ENCODE results near the gene PPFIA1.

Gene PPFIA1

DNA sequence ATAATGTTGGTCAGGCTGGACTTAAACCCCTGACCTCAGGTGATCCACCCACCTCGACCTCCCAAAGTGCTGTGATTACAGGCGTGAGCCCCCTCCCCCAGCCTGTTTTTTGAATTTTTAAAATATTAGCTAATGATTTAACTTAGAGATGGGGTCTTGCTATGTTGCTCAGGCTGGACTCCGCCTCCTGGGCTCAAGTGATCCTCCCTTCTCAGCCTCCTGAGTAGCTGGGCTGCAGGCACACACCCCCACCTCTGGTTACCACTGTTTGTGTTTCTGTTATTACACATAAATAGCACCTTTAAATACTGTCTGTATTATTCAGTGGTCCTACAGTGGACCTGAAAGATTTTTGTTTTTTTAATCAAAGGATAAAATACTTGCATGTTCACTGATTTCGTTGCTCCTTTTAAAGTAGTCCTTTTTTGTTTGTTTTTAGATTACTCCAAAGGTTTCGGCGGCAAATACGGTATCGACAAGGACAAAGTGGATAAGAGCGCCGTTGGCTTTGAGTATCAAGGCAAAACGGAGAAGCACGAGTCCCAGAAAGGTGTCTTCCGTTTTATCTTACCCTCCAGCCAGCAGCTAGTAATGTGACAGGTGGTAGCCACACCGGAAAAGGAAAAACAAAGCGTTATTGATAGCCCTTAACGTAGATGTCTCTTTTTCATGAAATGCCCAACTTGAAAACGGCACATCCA is 149.0 kb downstream of the PPFIA1 start:
- no peak for DNase-seq

DNA sequence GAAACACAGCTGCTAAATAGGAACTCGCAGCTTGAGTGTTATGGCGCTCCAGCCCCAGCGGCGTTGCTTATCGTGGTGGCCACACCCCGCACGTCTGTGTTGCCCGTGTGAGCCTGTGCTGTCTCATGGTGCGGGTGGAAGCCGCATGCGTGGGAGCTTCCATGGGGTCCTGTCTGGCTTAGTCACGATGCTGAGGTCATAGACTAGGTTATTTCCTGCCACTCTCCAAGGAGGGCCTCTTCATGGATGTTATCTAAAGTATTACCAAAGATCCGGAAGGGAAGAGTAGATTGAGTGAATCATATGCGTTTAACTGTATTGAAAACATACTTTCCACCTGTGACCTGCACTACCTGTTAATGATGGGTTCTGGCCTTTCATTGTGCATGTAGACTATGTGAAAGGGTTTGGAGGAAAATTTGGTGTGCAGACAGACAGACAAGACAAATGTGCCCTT is 149.5 kb downstream of the PPFIA1 start:
- no peak for DNase-seq

GRCh38 chr11:70420496-70420895 is 150.0 kb downstream of the PPFIA1 start:
- no peak for DNase-seq

- DNase-seq, result no peak
Observed at GRCh38 chr11:70421123-70421522, 150.6 kb downstream of the PPFIA1 start.

GRCh38 chr11:70422692-70423522 is 152.4 kb downstream of the PPFIA1 start:
- no peak for DNase-seq

- no peak for DNase-seq
Observed at GRCh38 chr11:70423523-70424505, 153.3 kb downstream of the PPFIA1 start.

GRCh38 chr11:70424765-70425344 is 154.4 kb downstream of the PPFIA1 start:
- DNase-seq, result no peak

- DNase-seq, result no peak
Observed at GRCh38 chr11:70427436-70427835, 156.9 kb downstream of the PPFIA1 start.

GRCh38 chr11:70428701-70429427 is 158.4 kb downstream of the PPFIA1 start:
- no peak for DNase-seq

GRCh38 chr11:70429428-70429705 is 158.9 kb downstream of the PPFIA1 start:
- no peak for DNase-seq

GRCh38 chr11:70429724-70430521 is 159.4 kb downstream of the PPFIA1 start:
- no peak for DNase-seq

- DNase-seq, result no peak
Observed at GRCh38 chr11:70430671-70431574, 160.4 kb downstream of the PPFIA1 start.

DNA sequence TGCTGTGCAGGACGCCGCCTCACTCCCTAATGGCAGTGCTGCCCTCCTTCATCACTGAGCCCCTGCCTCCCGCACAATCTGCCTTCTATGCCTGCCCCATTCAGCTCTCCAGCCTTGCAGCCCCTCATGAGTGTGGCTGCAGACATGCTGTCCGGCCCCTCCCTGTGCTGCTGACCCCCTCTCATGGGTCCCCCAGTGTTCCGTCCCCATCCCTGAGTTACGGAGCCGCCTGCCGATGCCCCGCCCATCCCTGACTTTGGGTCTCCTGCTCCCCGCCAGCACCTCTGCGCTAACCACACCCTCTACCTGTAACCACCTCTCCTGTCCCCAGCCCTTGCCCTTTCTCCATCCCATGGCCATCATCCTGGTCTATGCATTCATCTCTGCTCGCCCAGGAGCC is 161.1 kb downstream of the PPFIA1 start:
- no peak for DNase-seq

- DNase-seq, result no peak
Observed at GRCh38 chr11:70432065-70432464, 161.6 kb downstream of the PPFIA1 start.

GRCh38 chr11:70432580-70432979 is 162.1 kb downstream of the PPFIA1 start:
- no peak for DNase-seq

DNA sequence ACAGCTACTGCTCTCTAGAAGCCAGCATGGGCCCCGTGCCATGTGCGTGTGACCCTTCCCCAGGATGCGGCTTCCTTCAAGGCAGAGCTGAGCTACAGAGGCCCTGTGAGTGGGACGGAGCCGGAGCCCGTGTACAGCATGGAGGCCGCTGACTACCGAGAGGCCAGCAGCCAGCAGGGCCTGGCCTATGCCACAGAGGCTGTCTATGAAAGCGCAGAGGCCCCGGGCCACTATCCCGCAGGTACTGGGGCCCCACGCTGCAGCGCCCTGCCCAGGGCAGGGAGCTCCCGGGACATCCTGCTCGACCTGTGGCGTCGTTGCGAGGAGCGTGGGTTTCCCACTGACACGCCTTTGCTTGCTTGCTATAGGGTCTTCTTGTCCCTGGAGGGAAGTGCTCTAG is 162.5 kb downstream of the PPFIA1 start:
- DNase-seq, result no peak

DNA sequence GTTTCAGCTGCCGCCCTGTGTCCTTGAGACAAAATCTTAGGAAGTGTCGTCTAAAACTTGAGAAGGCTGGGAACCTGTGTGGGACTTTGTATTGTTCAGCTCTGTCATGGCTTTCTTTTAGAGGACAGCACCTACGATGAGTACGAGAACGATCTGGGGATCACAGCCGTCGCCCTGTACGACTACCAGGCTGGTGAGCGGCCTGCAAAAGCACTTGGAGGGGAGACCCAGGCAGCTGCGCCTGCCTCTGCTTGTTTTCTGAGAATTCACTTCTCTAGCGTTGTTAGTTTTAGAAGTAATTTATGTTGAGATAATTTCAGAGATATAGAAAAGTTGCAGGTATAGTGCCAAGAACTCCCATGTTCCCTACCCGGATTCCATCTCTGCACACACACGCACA is 163.0 kb downstream of the PPFIA1 start:
- DNase-seq, result no peak

Data from effector CD4-positive, alpha-beta T cell (primary cell).